PC-3 (cell line): Measurements from ENCODE around the gene RHBDD3. TPM values are rescaled to one million over a fixed set of nuclear protein-coding genes. Genes with fewer than 3 reads are reported as not detected.

Experiments
- ATAC-seq: fragments of 200-7000 bp; cut with Tn5 transposase; 2 replicates; pipeline ENCODE4 v1.9.1; 2020; ENCODE audit warnings: mild to moderate bottlenecking, moderate library complexity
- BruUV-seq: library from RNA; stranded (reverse); fragments of 400-500 nt; replicated peaks from 2 replicates; lab custom pipeline; 2021; lab: Mats Ljungman, UMichigan
- CTCF ChIA-PET: fragments of 300-600 bp; sonication (Branson Sonifier 250); formaldehyde crosslinking; loops from one replicate; lab custom pipeline; 2022; ENCODE audit warnings: antibody characterized with exemption; lab: Charles Lee
- POLR2A ChIA-PET: fragments of 300-600 bp; sonication (Branson Sonifier 250); formaldehyde crosslinking; loops from one replicate; lab custom pipeline; 2022; ENCODE audit warnings: antibody characterized with exemption; ENCODE audit not compliant: unreplicated experiment; lab: Charles Lee
- DNase-seq: peaks from one replicate; pipeline ENCODE4 v3.0.0-alpha.2; 2015
- H2AFZ ChIP-seq: fragments of 300-600 bp; sonication (generic); 2 replicates; pipeline ENCODE4 v1.6.0; 2016; ENCODE audit warnings: antibody characterized with exemption, low read length
- H3F3A ChIP-seq: fragments of 300-600 bp; sonication (generic); one replicate; pipeline ENCODE4 v1.6.0; 2017; ENCODE audit warnings: antibody characterized with exemption, low read length, control low read depth, mild to moderate bottlenecking; ENCODE audit not compliant: unreplicated experiment
- H3K27ac ChIP-seq: fragments of 300-600 bp; sonication (generic); 2 replicates; pipeline ENCODE4 v1.5.1; 2016; ENCODE audit warnings: mild to moderate bottlenecking, low read length
- H3K27me3 ChIP-seq: fragments of 300-600 bp; sonication (generic); 2 replicates; pipeline ENCODE4 v1.6.1; 2016; ENCODE audit warnings: low read length, mixed read lengths
- H3K36me3 ChIP-seq: fragments of 300-600 bp; sonication (generic); 2 replicates; pipeline ENCODE4 v1.6.1; 2016; ENCODE audit warnings: low read depth, mixed run types, low read length, mixed read lengths
- H3K4me1 ChIP-seq: fragments of 300-600 bp; sonication (generic); 2 replicates; pipeline ENCODE4 v1.5.1; 2016; ENCODE audit warnings: low read length; ENCODE audit not compliant: insufficient read depth
- H3K4me2 ChIP-seq: fragments of 300-600 bp; sonication (generic); 2 replicates; pipeline ENCODE4 v1.6.0; 2016; ENCODE audit warnings: low read length
- H3K4me3 ChIP-seq: fragments of 300-600 bp; sonication (generic); 2 replicates; pipeline ENCODE4 v1.5.1; 2016; ENCODE audit warnings: mild to moderate bottlenecking, low read length, mixed read lengths
- H3K79me2 ChIP-seq: fragments of 300-600 bp; sonication (generic); 2 replicates; pipeline ENCODE4 v1.6.1; 2017; ENCODE audit warnings: low read length, mixed read lengths
- H3K9ac ChIP-seq: fragments of 300-600 bp; sonication (generic); 2 replicates; pipeline ENCODE4 v1.6.0; 2016; ENCODE audit warnings: mild to moderate bottlenecking, low read length
- H3K9me2 ChIP-seq: fragments of 300-600 bp; sonication (generic); replicated peaks from 2 replicates; pipeline ENCODE4 v1.6.1; 2016; ENCODE audit warnings: mixed run types, low read length, mixed read lengths
- H3K9me3 ChIP-seq: fragments of 300-600 bp; sonication (generic); 2 replicates; pipeline ENCODE4 v1.6.1; 2016; ENCODE audit warnings: low read length, mixed read lengths
- H4K20me1 ChIP-seq: fragments of 300-600 bp; sonication (generic); 2 replicates; pipeline ENCODE4 v1.6.1; 2016; ENCODE audit warnings: low read length, mixed read lengths
- EZH2 ChIP-seq: fragments of 300-600 bp; sonication (generic); IDR thresholded peaks from one replicate; pipeline ENCODE4 v1.6.1; 2017; ENCODE audit warnings: antibody characterized with exemption, mild to moderate bottlenecking, low read length; ENCODE audit not compliant: unreplicated experiment
- EZH2phosphoT487 ChIP-seq: fragments of 300-600 bp; sonication (generic); IDR thresholded peaks from 2 replicates; pipeline ENCODE4 v1.6.1; 2018; ENCODE audit warnings: mild to moderate bottlenecking, antibody characterized with exemption, low read length, borderline replicate concordance
- intact Hi-C: fragments of 100-400 bp; cut with micrococcal nuclease; formaldehyde crosslinking; loops from 2 replicates; pipeline ENCODE4 v1.9.0; 2023
- total RNA-seq: library from RNA; depleted of rRNA; stranded (reverse); fragments of >200 nt; gene quantifications from 2 replicates; pipeline ENCODE4 v1.2.3, GENCODE V29; 2014
- TF ChIP-seq, protein P1 (sequence below): fragments of 300-600 bp; sonication (generic); conservative IDR thresholded peaks from 2 replicates; pipeline ENCODE4 v1.5.1; 2017; ENCODE audit warnings: antibody characterized with exemption, low read depth, mild to moderate bottlenecking, low read length

The RHBDD3 gene
- total RNA-seq, 1 experiment from 2014 or later = 23.7 TPM

DNA sequence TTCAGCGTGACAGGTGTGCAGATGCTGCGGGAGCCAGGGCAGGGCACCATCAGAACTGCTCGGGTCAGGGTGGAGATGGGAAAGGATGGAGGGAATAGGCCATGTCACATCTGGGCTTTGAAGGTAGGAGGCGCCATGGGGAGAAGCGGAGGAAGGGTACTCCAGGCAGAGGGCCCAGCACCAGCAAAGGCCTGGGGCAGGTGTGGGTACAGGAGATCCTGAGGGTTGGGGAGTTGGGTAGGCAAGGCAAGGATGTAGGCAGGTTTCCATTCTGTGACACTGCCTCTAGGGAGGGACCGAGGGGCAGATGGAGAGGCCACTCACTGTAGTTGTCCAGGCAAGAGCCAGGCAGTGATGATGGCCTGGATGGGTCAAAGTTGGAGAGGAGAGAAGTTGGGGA lies 53.5 kb downstream of the RHBDD3 start:
- POLR2A ChIA-PET = no interaction called here
- DNase-seq (no peak), ATAC-seq (no peak)
- no peaks in the 10 kb centered on the region for H3K27me3 ChIP-seq
- H3K9me2 ChIP-seq = no peaks in the 10 kb centered on the region
- H3K4me2 ChIP-seq = no peak overlapping the region
- no peaks in the 10 kb centered on the region for H4K20me1 ChIP-seq
- TF ChIP-seq EZH2phosphoT487 (no peak), EZH2 (no peak)
- H2AFZ ChIP-seq = no peak overlapping the region
- BruUV-seq = no TSS peak
- intact Hi-C loops = no loop called here
- H3K79me2 ChIP-seq = no peaks in the 10 kb centered on the region
- H3K9ac ChIP-seq = no peak overlapping the region
- no peaks in the 10 kb centered on the region for H3K4me1 ChIP-seq
- no peaks in the 10 kb centered on the region for H3F3A ChIP-seq
- no peaks in the 10 kb centered on the region for H3K36me3 ChIP-seq
- H3K4me3 ChIP-seq = no peak overlapping the region
- CTCF ChIA-PET = no interaction called here
- H3K9me3 ChIP-seq = no peaks in the 10 kb centered on the region
- H3K27ac ChIP-seq = no peak overlapping the region

DNA sequence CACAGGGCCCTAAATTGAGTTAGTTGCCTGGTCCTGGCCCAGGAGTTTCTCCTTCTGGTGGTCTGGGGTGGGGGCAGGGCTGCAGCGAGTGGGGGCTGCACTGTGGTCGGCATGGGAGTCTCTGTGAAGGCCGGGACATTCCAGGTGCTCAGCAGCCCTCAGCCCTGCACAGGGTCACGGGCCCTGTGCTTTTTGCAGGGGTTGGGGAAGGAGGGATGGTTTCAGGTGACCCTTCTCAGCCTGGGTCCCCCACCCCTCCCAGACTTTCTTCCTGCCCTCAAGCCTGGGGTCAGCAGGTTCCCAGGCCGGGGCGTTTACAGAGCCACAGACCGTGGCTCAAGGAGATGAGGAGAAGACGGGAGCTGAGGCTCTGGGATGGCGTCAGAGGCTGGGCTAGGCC lies 54.3 kb downstream of the RHBDD3 start:
- Histone ChIP-seq H3K36me3 (no peaks in the 10 kb centered on the region), H3F3A (no peaks in the 10 kb centered on the region), H3K4me2 (no peak overlapping the region), H3K4me3 (no peak overlapping the region), H3K27ac (no peak overlapping the region), H2AFZ (no peak overlapping the region), H3K4me1 (no peaks in the 10 kb centered on the region), H3K27me3 (no peaks in the 10 kb centered on the region), H4K20me1 (no peaks in the 10 kb centered on the region), H3K79me2 (no peaks in the 10 kb centered on the region), H3K9ac (no peak overlapping the region), H3K9me2 (no peaks in the 10 kb centered on the region), H3K9me3 (no peaks in the 10 kb centered on the region)
- TF ChIP-seq, protein P1, sequence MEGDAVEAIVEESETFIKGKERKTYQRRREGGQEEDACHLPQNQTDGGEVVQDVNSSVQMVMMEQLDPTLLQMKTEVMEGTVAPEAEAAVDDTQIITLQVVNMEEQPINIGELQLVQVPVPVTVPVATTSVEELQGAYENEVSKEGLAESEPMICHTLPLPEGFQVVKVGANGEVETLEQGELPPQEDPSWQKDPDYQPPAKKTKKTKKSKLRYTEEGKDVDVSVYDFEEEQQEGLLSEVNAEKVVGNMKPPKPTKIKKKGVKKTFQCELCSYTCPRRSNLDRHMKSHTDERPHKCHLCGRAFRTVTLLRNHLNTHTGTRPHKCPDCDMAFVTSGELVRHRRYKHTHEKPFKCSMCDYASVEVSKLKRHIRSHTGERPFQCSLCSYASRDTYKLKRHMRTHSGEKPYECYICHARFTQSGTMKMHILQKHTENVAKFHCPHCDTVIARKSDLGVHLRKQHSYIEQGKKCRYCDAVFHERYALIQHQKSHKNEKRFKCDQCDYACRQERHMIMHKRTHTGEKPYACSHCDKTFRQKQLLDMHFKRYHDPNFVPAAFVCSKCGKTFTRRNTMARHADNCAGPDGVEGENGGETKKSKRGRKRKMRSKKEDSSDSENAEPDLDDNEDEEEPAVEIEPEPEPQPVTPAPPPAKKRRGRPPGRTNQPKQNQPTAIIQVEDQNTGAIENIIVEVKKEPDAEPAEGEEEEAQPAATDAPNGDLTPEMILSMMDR = no peak
- no peak for TF ChIP-seq EZH2phosphoT487
- no peak for TF ChIP-seq EZH2
- DNase-seq (no peak), ATAC-seq (no peak)
- no TSS peak for BruUV-seq
- CTCF ChIA-PET = no interaction called here
- intact Hi-C loops = no loop called here
- POLR2A ChIA-PET = no interaction called here

- H3K4me3 ChIP-seq = no peak overlapping the region
- TF ChIP-seq EZH2phosphoT487 (no peak), EZH2 (no peak)
- TF ChIP-seq, protein P1 = no peak
- intact Hi-C loops = no loop called here
- no peaks in the 10 kb centered on the region for H3K9me3 ChIP-seq
- H3K36me3 ChIP-seq = no peaks in the 10 kb centered on the region
- H2AFZ ChIP-seq = no peak overlapping the region
- ATAC-seq (no peak), DNase-seq (no peak)
- POLR2A ChIA-PET = no interaction called here
- no peak overlapping the region for H3K27ac ChIP-seq
- H4K20me1 ChIP-seq = no peaks in the 10 kb centered on the region
- no peaks in the 10 kb centered on the region for H3K27me3 ChIP-seq
- H3K9me2 ChIP-seq = no peaks in the 10 kb centered on the region
- no peak overlapping the region for H3K4me2 ChIP-seq
- CTCF ChIA-PET = no interaction called here
- no peaks in the 10 kb centered on the region for H3K4me1 ChIP-seq
- no peak overlapping the region for H3K9ac ChIP-seq
- no peaks in the 10 kb centered on the region for H3K79me2 ChIP-seq
- no TSS peak for BruUV-seq
- no peaks in the 10 kb centered on the region for H3F3A ChIP-seq
Observed at GRCh38 chr22:29212743-29213142, 55.0 kb downstream of the RHBDD3 start.
